ENCODE results near the gene MRFAP1L1. TPM values are rescaled to one million over a fixed set of nuclear protein-coding genes. Genes with fewer than 3 reads are reported as not detected.
A peak's percentile ranks its signal among the peaks of the same experiment; 100 is the strongest.
"Not testable (repeated sequence)": the region's sequence is repeated elsewhere in the genome, so short reads cannot be mapped to it uniquely, and the experiment has no call there.

Gene MRFAP1L1
- total and polyA plus RNA-seq, 2 donors: 56.0 to 73.1 TPM

DNA sequence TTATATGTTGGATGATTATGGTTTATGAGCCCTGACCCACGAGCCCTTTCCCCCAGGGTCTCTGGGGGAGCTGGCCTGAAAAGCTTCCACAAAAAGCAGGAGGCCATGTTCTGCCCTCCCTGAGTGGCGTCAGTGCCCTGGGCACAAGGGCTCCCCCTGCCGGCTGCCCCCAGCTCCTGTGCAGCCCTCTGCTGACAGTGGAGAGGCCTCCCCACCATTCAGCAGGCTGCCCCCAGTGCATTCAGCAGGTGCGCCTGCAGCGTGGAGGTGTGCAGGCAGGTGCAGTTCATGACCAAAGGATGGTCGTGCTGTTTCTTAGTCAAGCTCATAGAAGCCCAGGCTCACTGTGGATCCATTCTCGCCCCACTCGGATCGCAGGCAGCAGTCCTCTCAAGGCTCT, 28.5 kb downstream of the MRFAP1L1 start:
- 86% methylated on average over 9 of the region's 9 CpGs for WGBS
- DNase-seq (ENCODE audit: extremely low spot score): no peak
- Histone ChIP-seq H3K36me3 (ENCODE audit: insufficient read depth) (no peaks in the 10 kb centered on the region), H3K27ac (ENCODE audit: low read depth) (no peak overlapping the region), H3K4me1 (ENCODE audit: insufficient read depth) (no peaks in the 10 kb centered on the region), H3K4me3 (ENCODE audit: low read depth, low read length) (no peak overlapping the region)

DNA sequence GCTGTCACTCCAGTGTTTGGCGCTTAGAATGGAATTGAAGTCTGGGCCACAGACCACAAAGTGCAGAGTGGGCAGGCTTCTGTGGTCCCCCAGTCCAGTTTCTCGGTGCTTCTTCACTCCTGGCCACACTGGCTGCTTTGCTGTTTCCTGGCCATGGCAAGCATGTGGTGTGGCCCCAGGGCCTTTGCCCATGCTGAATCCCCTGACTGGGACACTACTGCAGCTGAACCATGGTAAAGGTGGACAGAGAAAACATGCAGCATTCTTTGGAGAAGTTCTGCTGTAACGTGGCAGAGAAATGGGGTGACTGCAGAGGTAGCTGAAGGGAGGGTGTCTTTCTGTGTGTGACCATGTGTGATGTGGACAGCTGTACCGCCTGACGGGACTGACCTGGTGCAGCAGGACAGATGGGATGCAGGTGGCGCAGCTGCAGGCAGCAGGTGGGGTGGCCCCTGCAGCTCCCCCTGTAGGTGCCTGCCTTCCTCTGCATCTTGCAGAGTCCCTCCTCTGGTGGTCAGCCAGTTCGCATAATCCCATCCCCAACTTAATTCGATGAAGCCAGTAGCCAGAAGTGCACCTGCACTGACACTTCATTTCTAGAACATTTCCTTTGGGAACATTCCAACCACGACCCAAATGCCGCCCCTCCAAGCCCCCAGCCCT, 29.2 kb downstream of the MRFAP1L1 start:
- Histone ChIP-seq H3K27ac (ENCODE audit: low read depth) (no peak overlapping the region), H3K4me3 (ENCODE audit: low read depth, low read length) (no peak overlapping the region), H3K36me3 (ENCODE audit: insufficient read depth) (no peaks in the 10 kb centered on the region), H3K4me1 (ENCODE audit: insufficient read depth) (no peaks in the 10 kb centered on the region)
- 84% methylated on average over 10 of the region's 10 CpGs for WGBS
- no peak for DNase-seq (ENCODE audit: extremely low spot score)

DNA sequence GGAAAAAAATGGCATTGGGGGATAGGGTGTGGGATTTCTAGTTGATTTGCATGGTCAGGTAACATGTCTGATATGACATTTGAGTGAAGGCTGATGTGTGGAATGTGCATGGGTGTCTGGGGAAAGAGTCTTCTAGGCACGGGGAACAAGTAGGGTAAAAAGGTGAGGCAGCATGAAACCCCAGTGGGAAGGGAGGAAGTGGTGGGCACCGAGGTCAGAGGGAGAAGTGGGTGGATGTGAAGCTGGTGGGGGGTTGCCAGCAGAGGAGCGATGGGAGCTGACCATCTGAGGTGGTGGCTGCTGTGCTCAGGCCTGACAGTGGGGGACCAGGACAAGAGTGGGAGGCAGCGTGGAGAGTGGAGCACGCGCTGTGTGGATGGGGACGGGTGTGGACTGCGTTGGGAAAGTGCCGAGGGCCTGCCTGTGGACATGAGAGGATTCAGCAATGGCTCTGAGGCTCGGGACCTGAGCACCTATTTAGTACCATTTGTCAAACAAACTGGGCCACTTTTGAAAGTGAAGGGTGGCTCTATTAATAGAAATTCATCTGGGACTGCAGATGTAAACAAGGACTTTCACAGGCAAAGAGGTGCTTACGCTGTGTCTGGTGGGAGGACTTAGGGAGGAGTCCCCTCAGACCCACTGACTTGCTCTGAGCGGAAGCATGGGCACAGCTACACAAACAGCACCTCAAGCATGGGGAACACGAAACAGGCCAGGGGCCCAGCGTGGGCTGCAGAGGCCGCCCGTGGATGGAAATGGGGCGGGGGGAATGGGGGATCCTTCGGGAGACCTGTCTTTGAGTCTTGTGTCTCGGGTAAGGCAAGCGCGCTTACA, 32.7 kb downstream of the MRFAP1L1 start:
- WGBS: 84% methylated on average over 21 of the region's 21 CpGs
- no peak for DNase-seq (ENCODE audit: extremely low spot score)
- Histone ChIP-seq H3K27ac (ENCODE audit: low read depth) (no peak overlapping the region), H3K4me1 (ENCODE audit: insufficient read depth) (no peaks in the 10 kb centered on the region), H3K36me3 (ENCODE audit: insufficient read depth) (no peaks in the 10 kb centered on the region), H3K4me3 (ENCODE audit: low read depth, low read length) (no peak overlapping the region)

DNA sequence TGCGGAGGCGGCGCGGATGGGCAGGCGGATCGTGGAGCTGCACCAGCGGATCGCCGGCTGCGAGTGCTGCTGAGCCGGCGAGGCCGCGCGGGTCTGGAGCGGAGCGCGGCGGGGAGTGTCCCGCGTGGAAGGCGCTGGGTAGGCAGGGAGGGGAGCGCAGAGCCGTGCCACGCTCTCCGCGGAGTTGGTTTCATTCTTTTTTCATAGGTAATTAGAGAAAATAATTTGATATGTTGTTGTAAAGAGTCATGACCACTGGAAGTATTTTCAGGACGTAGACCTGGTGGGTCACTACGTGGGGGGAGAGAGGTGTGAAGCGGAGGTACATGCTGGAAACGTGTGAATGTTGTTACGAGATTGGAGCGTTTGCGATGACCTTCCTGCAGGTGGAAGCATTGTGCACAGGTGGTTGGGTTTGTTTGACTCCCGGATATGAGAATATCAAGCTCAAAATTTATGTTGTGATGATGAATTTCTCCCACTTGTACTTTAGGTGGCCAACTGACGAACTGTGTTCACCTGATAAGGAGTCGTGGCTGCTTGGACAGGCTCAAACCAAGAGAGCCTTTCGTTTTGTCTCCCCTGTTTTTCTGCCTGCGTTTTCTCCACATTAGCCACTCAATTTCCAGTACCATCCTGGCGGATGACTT, 35.0 kb downstream of the MRFAP1L1 start:
- no peaks in the 10 kb centered on the region for H3K36me3 ChIP-seq (ENCODE audit: insufficient read depth)
- peak overlapping the region; percentile 71 for H3K4me3 ChIP-seq (ENCODE audit: low read depth, low read length)
- peak overlapping the region; percentile 75 for H3K27ac ChIP-seq (ENCODE audit: low read depth)
- 4% methylated on average over 40 of the region's 40 CpGs for WGBS
- no peak for DNase-seq (ENCODE audit: extremely low spot score)
- no peaks in the 10 kb centered on the region for H3K4me1 ChIP-seq (ENCODE audit: insufficient read depth)

DNA sequence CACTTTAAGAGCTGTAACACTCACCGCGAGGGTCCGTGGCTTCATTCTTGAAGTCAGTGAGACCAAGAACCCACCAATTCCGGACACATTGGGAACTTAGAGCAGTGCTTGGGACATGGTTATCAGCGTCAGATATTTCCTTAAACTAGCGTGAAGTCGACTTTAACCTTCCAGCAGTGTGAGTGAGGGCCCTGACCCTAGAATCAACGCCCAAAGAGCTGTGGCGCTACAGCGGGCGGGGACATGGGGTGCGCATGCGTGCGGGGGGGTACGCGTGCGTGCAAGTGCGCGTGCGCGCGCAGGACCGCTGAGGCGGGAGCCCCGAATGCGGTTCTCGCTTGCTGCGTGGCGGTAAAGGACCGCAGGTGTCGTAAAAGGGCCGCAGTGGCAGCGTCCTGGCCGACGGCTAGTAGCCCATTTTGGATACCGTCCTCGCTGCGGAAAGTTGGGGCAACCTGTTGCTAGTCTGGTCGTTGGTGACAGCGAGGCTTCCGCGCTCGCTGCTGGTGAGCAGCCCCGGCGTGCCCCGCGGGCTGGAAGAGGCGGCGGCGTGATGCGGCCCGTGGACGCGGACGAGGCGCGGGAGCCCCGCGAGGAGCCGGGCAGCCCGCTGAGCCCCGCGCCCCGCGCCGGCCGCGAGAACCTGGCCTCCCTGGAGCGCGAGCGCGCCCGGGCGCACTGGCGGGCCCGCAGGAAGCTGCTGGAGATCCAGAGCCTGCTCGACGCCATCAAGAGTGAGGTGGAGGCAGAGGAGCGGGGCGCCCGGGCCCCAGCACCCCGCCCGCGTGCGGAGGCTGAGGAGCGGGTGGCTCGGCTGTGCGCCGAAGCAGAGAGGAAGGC, 35.8 kb downstream of the MRFAP1L1 start:
- under 1% methylated on average over 89 of the region's 89 CpGs for WGBS
- H3K4me3 ChIP-seq (ENCODE audit: low read depth, low read length): peak overlapping the region; percentile 71
- H3K36me3 ChIP-seq (ENCODE audit: insufficient read depth): no peaks in the 10 kb centered on the region
- peak overlapping the region; percentile 75 for H3K27ac ChIP-seq (ENCODE audit: low read depth)
- DNase-seq (ENCODE audit: extremely low spot score): peak; percentile 80
- H3K4me1 ChIP-seq (ENCODE audit: insufficient read depth): no peaks in the 10 kb centered on the region

DNA sequence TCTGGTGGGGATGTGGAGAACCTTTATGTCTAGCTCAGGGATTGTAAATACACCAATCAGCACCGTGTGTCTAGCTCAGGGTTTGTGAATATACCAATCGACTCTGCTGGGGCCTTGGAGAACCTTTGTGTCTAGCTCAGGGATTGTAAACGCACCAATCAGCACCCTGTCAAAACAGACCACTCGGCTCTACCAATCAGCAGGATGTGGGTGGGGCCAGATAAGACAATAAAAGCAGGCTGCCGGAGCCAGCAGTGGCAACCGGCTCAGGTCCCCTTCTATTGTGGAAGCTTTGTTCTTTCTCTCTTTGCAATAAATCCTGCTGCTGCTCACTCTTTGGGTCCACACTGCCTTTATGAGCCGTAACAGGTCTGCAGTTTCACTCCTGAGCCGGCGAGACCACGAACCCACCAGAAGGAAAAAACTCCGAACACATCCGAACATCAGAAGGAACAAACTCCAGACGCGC, 36.4 kb downstream of the MRFAP1L1 start:
- not testable (repeated sequence) for DNase-seq (ENCODE audit: extremely low spot score); H3K4me1 ChIP-seq (ENCODE audit: insufficient read depth); H3K27ac ChIP-seq (ENCODE audit: low read depth); H3K4me3 ChIP-seq (ENCODE audit: low read depth, low read length); H3K36me3 ChIP-seq (ENCODE audit: insufficient read depth)
- WGBS: 24% methylated on average over 14 of the region's 14 CpGs

DNA sequence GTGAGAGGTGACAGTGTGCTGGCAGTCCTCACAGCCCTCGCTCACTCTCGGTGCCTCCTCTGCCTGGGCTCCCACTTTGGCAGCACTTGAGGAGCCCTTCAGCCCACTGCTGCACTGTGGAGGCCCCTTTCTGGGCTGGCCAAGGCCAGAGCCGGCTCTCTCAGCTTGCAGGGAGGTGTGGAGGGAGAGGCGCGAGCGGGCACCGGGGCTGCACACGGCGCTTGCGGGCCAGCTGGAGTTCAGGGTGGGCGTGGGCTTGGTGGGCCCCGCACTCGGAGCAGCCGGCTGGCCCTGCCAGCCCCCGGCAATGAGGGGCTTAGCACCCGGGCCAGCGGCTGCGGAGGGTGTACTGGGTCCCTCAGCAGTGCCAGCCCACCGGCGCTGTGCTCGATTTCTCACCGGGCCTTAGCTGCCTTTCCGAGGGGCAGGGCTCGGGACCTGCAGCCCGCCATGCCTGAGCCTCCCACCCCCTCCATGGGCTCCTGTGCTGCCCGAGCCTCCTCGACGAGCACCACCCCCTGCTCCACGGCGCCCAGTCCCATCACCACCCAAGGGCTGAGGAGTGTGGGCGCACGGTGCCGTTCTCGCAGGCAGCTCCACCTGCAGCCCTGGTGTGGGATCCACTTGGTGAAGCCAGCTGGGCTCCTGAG, 37.0 kb downstream of the MRFAP1L1 start:
- DNase-seq (ENCODE audit: extremely low spot score); H3K27ac ChIP-seq (ENCODE audit: low read depth); H3K36me3 ChIP-seq (ENCODE audit: insufficient read depth); H3K4me3 ChIP-seq (ENCODE audit: low read depth, low read length); H3K4me1 ChIP-seq (ENCODE audit: insufficient read depth): not testable (repeated sequence)
- WGBS: 97% methylated on average over 34 of the region's 34 CpGs

DNA sequence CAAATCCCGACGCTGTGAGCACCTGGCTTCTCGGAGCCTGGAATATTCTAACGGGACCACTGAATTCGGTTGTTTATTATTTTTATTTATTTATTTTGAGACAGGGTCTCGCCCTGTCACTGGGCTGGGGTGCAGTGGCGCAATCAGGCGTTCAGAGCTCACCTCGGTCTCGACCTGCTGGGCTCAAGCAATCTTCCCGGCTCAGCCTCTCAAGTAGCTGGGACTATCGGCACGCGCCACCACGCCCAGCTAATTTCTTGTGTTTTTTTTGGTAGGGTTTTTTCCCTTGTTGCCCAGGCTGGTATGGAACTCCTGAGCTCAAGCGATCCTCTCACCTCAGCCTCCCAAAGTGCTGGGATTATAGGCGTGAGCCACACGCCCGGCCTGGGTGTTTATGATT, 37.5 kb downstream of the MRFAP1L1 start:
- no peak overlapping the region for H3K4me3 ChIP-seq (ENCODE audit: low read depth, low read length)
- WGBS: 96% methylated on average over 19 of the region's 19 CpGs
- H3K27ac ChIP-seq (ENCODE audit: low read depth): no peak overlapping the region
- DNase-seq (ENCODE audit: extremely low spot score): no peak
- H3K4me1 ChIP-seq (ENCODE audit: insufficient read depth): no peaks in the 10 kb centered on the region
- no peaks in the 10 kb centered on the region for H3K36me3 ChIP-seq (ENCODE audit: insufficient read depth)

DNA sequence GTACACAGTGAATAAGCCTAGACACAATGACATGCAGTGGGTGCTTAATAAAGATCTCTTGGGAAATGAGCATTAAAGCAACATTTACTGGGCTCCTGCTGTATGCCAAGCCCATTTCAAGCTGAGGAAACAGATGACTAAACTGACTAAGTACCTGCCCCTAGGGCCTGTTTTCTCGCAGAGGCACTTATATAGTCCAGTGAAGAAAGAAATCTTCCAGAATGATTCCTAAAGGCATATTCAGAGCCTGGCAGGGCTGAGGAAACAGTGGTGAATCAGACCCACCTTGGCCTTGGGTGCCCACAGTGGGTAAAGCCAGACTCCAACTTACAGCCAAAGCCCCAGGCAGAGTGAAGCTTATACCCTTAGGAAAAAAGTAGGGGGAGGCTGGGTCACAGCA, 38.0 kb downstream of the MRFAP1L1 start:
- no peaks in the 10 kb centered on the region for H3K4me1 ChIP-seq (ENCODE audit: insufficient read depth)
- 94% methylated on average over 1 of the region's 1 CpG for WGBS
- H3K27ac ChIP-seq (ENCODE audit: low read depth): no peak overlapping the region
- H3K4me3 ChIP-seq (ENCODE audit: low read depth, low read length): no peak overlapping the region
- DNase-seq (ENCODE audit: extremely low spot score): no peak
- no peaks in the 10 kb centered on the region for H3K36me3 ChIP-seq (ENCODE audit: insufficient read depth)

DNA sequence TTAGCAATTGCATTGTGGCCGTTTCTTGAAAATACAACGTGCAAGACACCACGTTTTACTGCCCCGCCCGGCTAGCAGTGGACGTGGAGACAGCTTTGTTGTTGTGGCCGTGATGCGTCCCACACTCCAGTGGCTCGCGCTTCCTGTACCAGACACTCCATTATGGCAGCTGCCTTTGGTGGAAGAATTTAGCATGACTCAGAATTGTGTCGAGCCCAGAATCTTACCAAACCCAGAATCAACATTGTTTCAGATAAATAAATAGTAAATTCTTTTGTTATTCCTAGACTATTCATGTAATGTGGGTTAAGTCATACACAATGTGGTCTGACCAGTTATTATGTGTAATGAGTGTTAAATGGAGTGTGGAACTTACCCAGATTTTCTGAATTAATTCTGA, 41.3 kb downstream of the MRFAP1L1 start:
- no peak for DNase-seq (ENCODE audit: extremely low spot score)
- Histone ChIP-seq H3K4me1 (ENCODE audit: insufficient read depth) (peaks cover 1% of the 10 kb centered on the region), H3K36me3 (ENCODE audit: insufficient read depth) (no peaks in the 10 kb centered on the region), H3K27ac (ENCODE audit: low read depth) (no peak overlapping the region), H3K4me3 (ENCODE audit: low read depth, low read length) (no peak overlapping the region)
- 83% methylated on average over 11 of the region's 11 CpGs for WGBS

DNA sequence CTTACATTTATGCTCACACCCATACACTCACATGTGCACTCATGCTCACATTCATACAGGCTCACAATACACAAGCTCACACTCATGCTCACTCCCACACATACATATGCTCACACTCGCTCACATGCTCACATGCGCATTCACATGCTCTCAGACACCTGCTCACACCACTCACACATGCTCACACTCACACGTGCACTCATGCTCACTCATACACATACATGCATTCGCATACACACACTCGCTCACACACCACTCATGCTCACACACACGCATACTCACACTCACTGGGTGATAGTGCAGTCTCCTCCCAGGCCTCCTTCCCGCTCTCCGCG, 44.4 kb downstream of the MRFAP1L1 start:
- peaks cover 1% of the 10 kb centered on the region for H3K4me1 ChIP-seq (ENCODE audit: insufficient read depth)
- no peaks in the 10 kb centered on the region for H3K36me3 ChIP-seq (ENCODE audit: insufficient read depth)
- H3K4me3 ChIP-seq (ENCODE audit: low read depth, low read length): no peak overlapping the region
- WGBS: 99% methylated on average over 9 of the region's 9 CpGs
- H3K27ac ChIP-seq (ENCODE audit: low read depth): no peak overlapping the region
- DNase-seq (ENCODE audit: extremely low spot score): no peak

DNA sequence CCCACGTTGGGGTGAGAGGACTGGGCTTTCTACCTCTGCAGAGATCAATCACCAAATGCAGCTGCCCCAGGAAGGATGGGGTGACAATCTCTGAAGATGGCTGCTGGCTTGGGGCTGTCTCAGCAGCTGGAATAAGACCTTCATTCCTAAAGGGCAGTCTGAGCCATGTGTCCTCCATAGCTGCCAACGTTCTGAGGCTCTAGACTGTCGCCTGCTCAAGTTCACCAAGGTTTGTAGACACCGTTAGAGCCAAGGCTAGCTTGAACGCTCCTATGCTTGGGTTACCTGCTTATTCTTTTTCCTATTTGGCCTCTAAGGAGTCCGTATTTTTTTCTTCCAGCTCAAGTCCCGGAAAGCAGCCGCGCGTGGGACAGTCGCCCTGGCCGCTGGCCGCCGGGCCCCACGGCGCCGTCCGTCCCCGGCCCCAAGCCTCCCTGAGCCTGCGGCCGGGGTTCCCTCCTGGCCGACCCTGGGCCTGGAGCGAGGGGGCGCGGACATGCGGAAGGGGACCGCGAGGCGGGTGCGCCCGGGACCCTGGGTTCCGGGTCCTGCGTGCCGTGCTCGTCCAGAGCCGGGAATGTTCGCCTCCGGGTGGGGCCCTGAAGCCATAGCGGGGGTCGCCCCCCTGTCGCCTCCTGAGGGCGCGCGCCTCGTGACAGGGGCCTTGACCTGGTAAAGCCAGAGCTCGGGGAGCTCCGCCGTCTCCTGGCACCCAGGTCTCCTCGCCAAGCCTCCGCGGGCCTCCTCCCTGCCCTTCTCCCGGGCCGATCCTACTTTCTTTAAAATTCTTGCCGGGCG, 45.9 kb downstream of the MRFAP1L1 start:
- peaks cover 1% of the 10 kb centered on the region for H3K4me1 ChIP-seq (ENCODE audit: insufficient read depth)
- H3K27ac ChIP-seq (ENCODE audit: low read depth): no peak overlapping the region
- WGBS: 13% methylated on average over 55 of the region's 55 CpGs
- no peaks in the 10 kb centered on the region for H3K36me3 ChIP-seq (ENCODE audit: insufficient read depth)
- no peak for DNase-seq (ENCODE audit: extremely low spot score)
- H3K4me3 ChIP-seq (ENCODE audit: low read depth, low read length): peak overlapping the region; percentile 32
